DMS153 treated with DMSO at 0.1 percent for 48 hours (cell line): ENCODE data around the gene FUOM.
"Not testable (repeated sequence)": the region's sequence is repeated elsewhere in the genome, so short reads cannot be mapped to it uniquely, and the experiment has no call there.

Source experiments
- DNase-seq: peaks from one replicate; lab custom pipeline; 2025; ENCODE audit not compliant: unreplicated experiment; lab: John Stamatoyannopoulos, UW

FUOM gene

DNA sequence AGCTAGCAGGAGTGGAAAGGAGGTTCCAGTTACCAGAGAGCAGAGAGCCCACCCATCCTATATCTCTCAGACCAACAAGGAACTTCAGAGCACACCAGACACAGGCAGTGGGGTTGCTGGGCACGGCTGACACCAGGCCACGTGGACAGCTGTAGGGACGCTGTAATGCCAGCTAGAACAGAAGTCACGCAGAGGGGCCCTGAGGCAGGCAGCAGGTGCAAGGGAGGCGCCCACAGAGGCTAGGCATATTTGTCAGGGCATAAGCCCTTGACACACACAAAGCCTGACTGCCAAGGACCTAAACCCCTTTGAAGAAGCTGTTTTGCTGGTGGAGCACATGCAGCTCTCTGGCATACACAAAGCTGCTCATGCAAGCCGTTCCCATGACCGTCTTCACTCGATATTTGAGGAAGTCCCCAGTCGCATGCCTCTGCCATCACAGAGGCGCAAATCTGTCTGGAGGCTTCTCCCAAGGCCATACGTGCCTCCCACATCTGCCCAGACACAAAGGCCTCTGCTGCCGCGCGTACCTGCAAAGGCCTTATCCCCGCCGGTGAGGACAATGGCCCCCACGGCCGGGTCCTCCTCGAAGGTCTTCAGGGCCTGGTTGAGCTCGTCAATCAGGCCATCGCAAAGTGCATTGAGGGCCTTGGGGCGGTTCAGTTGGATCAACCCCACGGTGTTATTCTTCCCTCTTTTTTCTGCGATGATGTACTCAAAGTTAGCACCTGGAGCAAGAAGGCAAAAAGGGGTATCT, 12.4 kb upstream of the FUOM start:
- DNase-seq = no peak

DNA sequence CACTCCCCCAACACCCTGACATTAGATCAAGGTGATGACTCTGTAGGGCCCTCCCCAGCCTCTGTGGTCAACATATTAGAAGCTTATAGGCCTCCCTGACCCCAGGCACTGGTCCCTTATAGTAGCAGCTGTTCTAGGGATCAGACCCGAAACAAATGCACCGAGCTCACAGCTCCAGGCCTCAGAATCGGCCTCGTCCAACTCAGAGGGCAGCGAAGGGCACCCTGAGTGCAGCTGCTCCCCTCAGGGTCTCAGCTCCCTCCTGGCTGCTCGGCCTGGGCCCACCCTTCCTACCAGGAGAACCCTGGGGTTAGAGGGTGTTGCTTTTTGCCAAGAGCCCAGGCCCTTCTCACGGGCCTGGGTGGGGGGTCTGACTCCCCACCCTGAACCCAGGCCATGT, 10.3 kb upstream of the FUOM start:
- DNase-seq = no peak

DNA sequence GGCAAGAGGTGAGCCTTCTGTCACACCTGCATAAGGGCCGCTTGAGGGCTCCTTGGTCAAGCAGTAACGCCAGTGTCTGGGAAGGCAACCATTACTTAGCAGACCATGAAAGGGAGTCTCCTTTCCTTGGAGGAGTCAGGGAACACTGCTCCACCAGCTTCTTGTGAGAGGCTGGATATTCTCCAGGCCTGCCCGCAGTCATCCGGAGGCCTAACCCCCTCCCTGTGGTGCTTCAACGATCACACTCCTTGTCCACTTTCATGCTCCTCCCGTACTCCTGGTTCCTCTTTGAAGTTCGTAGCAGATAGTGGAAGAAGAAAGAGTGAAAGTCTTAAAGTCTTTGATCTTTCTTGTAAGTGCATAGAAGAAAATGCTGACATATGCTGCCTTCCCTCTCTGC, 9.6 kb upstream of the FUOM start:
- not testable (repeated sequence) for DNase-seq

DNA sequence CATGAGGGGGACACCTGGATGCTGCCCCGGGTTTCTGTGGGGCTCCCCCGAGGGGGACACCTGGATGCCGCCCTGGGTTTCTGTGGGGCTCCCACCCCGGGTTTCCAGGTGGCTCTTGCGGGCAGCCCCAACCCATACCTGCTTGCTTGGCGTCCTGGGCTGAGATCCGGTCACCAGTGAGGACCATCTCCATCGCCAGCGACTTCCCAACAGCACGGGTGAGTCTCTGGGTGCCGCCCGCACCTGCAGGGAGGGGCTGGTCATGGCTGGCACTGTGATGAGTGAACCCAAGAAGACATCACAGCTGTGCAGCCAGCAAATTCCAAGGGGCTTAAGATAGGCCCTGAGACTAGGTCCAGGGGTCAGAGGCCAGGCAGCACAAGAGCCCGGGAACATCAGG, 8.9 kb upstream of the FUOM start:
- DNase-seq = no peak

DNA sequence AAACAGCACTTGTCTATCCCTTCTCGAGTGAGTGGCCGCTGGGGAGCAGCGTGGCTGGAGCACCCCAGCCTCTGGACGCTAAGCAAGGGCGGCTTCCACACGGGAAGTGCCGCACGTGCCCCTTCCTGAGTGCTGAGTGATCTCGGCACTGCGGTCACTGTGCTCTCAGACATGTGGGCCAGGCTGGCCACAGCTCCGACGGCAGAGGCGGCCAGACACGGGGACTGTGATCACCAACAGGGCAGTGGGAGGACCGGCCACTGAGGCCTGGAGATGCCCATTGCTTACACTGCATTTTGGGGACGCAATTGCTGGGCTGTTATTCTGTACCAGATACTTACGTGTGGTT, 8.3 kb upstream of the FUOM start:
- DNase-seq = no peak

DNA sequence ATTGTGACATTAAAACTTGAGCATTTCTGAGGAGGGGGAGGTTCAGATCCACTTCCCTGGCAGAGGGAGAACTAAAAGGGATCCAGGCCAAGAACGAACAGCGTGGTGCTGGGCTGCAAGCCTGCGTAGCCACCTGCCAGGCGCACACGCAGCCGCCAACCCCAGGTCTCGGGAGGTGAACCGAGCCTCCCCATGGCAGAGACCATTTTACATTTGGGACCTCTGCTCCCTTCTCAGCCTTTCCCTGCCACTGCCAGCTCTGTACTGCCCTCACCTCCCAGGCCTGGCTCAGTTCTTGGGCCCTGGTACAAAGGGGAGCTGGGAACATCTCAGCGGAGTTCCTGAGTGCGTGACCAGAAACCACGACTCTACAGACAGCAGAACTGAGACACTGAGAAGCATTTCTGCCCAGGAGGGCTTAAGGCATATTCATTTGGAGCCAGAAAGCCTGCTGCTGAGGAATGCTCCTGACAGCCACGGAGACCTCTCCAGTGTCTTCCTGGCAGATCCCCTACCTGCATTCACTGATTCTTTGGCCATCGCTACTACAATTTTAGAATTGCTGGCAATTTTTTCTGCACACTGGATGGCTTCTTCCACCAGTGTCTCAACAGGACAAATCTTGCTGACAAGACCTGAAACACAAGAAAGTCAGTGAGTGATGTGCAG, 7.8 kb upstream of the FUOM start:
- DNase-seq = peak; percentile 59

DNA sequence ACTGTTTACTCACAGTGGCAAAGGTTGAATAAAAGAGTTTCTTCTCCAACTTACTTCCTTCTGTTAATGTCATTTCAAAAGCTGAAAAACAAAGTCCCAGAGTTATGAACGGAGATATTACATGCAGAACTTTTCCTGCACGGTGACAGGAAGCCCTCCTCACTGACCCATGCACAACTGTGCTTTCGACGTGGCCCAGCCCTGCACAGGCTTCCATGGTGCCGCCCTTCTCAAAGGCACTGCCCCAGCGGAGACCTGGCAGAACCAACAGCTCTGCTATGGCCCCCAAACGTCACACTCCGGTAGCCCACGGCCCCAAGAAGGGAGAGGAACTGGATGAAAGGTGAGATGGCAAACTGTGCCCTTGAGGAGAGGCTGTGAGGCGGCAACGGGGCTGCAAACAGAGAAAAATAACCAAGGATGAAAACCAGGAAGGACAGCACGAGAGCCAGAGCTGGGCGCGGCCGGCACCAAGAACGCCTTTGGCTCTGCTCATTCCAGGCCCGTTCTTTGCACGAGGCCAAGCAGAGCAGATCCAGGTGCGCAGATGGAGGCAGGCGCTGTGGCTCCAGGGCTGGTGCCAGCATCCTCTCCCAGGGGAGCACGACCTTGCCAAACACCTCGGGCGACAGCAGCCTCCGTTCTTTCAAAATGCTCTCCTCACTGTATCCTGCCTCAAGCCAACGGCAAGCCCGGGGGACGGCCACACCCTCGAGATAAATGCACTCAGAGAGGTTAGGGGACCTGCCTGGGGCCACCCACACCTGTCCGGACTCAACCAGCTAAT, 7.0 kb upstream of the FUOM start:
- DNase-seq = peak; percentile 84

DNA sequence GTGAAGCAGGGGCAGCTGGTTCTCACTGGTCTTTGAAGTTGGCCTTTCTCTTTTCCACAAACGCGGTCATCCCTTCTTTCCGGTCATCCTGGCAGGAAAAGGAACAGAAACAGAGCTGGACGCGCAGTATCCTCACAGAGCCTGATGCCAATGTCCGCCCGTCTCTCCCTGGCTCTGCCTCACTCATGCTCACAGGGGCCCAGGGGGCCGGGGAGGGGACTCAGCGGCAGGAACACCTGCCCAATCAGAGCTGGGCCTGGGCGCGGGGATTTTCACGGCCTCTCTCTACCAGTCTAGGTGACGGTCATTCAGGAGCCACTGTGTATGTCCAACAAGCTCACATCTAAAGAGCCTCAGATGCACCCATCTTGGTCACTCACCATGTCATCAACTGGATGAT, 5.0 kb upstream of the FUOM start:
- no peak for DNase-seq

DNA sequence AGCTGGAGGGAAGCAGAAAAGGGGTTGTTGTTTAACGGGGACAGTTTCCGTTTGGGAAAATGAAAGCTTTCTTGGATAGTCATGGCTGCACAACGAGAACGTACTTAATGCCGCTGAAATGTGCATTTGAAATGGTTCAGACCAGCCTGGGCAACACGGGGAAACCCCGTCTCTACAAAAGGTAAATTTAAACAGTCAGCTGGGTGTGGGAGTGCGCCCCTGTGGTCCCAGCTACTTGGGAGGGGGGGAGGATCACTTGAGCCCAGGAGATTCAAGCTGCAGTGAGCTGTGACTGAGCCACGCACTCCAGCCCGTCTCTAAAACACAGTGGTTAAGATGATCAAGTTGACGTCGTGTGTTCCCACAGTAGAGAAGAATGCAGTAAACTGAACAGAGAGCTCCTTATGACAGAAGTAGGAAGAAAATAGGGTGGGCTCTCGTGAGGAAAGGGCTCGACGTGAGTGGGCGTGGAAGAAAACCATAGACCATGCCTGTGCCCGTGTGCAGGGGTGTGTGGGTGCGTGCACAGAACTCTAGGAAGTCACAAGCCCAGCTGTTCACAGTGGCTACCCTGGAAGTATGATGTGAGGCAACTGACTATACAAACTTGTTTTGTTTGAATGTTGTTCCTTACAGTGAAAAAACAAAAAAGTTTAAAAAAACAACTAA, 4.1 kb upstream of the FUOM start:
- DNase-seq = no peak

DNA sequence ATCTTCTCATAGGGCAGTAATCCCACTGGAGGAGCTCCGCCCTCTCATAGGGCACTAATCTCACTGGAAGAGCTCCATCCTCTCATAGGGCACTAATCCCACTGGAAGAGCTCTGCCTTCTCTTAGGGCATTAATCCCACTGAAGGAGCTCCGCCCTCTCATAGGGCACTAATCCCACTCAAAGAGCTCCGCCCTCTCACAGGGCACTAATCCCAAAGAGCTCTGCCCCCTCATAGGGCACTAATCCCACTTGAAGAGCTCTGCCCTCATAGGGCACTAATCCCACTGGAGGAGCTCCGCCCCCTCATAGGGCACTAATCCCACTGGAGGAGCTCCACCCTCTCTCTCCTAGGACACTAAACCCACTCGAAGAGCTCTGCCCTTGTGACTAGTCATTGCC, 3.4 kb upstream of the FUOM start:
- DNase-seq = no peak

DNA sequence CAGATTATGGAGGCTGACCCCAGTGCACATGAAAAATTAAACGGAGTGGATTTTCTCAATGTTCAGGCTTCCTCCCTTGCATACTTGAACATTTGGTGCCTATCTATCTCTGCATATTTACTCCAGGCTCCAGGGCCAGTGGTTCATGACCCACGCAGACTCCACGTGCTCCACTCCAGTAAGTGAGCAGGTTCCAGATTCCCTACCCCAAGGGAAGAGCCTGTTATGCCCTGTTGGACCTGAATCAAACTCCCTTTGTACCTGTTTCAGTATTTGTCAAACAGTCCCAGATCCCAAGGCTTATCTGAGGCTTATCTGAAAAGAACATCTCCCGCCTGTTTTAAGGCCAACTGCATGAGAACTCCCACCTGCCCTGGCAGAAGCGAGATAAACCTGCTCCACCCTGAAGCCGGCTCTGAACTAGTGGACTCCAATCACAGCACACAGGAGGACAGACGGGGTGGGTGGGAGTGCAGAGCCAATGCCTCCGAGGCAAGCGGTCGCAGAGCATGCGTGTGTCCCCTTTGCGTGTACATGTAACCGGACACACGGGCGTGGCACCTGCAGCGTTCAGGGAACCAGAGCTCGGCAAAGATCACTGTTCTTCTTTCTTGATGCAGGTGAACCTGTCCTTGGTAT, 2.3 kb upstream of the FUOM start:
- no peak for DNase-seq

DNA sequence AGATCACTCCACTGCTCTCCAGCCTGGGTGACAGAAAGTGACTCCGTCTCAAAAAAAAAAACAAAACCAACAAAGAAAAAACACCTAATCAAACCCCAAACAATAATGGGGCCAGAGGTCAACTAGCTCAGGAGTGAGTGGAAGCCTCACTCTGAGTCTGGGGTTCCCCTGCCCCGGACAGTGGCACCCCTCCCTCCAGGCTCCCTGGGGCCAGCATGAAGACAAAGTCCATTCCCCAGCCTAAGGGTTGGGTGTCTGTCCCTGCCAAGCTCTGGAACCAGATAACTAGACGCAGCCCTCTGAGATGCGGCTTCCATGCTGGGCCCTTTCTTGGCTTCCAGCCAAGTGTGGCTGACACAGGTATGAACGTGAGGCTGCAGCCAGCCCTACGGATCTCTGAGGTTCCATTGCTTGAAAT, 1.7 kb upstream of the FUOM start:
- peak; percentile 47 for DNase-seq

DNA sequence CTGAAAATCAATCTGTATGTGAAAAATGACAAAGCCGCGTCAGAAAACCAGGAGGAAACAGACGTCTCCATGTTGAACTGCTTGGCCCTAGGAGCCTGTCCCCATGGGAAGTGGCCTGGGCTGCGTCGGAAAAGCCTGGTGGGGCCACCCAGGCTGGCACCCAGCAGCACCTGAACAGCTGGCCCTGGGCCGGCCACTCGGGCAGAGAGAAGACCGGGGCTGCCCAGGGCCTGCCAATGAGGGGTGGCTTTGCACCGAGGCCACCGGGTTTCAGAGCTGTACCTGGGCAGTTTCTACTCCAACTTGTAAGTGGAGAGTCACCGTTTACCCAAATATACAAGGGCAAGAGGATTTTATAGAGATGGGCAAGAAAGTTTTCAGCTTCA, 1.1 kb upstream of the FUOM start:
- DNase-seq = no peak

DNA sequence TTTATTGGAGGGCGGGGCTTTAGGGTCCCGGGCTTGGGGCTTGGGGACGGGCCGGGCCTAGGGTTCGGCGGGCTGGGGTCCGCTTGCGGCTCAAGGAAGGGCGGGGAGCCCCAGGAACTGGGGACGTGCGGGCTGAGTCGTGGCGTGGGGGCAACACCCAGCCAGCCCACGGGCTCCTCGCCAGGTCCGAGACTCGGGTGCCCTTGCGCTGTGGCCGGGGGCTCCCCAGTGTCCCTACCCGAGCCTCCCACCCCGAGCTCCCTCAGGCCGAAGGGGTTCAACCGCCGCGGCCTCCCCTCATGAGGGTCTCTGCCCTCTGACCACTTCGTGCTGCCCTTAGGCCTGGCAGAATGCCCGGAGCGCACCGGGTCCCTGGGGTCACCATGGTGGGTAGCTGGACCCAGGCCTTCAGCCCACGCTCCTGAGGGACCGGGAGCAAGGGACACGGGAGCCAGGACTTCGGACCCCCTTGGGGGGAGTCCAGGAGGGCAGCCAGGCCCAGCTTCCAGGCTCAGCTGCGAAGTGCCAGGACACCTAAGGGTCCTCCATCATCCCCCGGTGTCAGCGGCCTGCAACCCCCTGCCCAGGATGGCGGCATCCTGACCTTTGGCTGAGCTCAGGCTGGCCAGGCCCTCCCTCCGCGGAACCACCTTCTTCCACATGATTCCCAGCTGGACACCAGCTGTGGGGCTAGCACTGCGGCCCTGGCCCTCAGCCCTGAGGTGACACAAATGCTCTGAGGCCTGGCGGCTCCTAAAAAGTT, 524 bp upstream of the FUOM start:
- no peak for DNase-seq

DNA sequence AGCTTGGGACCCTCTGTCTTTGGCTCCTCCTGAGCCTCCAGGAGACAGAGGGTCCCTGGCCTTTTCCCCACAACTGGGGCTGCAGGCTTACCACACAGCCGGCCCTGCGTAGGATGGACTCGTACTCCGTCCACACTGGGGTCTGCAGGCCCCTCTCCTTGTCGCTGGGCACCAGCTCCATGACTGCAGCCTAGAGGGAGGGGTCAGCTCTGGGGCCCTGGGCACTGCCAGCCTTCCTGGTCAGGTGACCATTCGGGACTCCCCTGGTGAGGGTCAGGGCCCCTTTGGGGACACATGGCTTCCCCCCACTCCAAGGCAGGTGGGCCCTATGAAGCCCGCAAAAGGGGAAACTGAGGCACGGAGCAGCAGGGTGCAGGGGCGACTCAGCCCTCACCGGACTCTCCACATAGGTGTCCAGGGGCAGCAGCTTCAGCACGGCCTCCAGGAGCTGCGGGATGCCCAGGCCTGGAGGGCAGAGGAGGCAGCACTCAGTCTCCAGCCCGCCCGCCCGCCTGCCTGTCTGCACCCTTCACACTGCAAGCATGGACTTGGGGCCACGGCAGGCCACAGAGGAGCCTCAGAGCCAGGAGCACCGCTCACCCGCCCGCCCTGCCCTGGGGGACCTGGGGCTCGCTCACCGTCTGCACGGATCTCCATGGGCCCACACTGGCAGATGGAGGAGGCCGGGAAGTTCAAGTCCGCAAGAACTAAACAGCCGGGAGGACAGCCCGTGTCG, 1.1 kb downstream of the FUOM start:
- no peak for DNase-seq

DNA sequence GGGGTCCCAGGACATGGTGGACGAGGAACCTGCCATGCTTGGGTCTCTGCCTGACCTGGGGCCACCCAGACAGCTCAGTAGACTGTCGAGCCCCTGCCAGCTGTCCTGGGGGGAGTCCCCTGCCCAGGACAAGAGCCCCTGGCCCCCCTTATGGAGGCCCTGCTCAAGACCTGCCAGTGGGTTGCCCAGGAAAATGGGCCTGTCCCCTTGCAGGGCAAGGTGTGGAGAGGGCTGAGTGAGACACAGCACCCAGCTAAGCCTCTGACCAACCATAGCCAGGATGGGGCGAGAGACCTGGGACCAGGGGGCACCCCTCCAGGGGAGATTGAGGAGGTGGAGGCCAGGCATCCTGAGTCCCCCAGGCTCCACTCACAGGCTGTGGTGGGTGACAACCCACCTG, 1.8 kb downstream of the FUOM start:
- no peak for DNase-seq

DNA sequence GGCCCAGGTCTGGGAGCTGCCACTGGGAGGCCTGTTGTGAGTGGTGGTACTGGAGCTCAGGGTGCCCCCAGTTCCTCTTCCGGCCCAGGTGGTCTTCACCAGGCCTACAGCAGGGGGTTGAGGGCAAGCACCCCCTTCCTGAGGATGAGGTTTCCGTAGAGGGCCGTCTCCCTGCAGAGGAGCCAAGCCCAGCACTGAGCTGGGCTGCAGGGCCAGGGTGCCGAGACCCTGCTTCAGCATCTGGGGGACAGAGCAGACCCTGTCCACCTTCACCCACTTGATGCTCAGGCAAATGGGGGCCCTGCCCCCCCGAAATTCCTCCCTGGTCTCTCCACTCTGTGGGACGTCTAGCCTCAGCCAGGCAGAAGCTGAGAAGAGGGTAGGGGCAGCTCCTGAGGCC, 2.6 kb downstream of the FUOM start:
- no peak for DNase-seq

DNA sequence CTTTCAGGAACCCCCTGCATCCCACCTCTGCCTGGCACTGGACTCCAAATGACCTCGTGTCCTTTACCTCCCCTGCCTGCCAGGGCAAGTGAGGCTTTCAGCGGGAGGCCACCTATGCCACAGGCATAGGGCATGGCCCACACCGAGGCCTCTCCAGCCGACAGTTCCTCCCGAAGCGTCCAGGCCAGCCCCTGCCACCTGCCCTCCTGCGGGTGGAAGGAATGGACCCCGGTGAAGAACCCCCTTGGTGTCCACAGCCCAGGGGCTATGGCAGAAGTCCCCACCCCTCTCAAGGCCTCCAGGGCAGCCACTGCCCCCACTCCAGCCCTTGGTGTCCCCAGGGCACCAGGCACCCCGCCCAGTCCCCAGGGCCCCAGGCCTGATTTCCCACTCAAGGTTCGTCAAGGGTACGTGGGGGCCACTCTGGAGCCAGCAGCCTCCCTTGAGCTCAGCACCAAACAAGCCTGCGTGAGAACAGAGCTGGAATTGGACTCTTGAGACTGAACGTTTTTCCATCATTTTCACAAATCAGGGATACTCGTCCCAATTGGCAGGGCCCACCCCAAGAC, 3.1 kb downstream of the FUOM start:
- DNase-seq = no peak

DNA sequence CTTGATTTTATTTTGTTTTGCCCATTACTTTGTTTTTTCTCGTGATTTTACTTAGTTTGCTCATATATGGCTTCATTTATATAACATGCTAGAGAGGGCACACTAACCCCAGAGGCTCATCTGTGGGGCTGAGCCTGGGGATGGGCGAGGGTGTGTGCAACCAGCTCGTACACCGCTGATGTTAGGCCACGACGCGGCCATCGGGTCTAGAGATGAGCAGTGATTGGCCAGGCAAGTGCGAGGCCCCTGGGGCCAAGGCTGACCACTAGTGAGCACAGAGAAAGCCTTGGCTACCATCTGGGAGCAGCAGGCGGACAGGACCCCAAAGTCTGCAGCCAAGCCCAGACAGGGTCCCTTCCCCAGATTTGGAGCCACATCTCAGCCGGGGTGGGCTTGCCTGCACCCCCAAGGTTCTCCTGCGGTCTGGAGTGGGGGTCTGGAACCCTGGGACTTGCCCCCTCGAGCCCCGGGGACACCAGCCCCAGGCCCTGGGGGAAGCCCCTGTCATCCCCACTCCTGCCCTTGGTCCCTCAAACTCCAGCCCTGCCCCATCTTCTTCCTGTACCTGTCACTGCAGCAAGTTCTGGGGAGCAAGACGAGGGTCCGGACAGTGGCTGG, 3.7 kb downstream of the FUOM start:
- no peak for DNase-seq
